Prostate gland (tissue), 2 donors: ENCODE data around the gene ZNF655.

Source experiments
- CTCF ChIP-seq, 4 experiments: fragments of 200-600 bp in 2 of 4; fragments of 450-650 bp in 2 of 4; sonication (generic) in 2 of 4; IDR thresholded peaks; 1 replicate in 3 of 4; 2 replicates in 1 of 4; pipeline ENCODE4 v1.5.1; 2016 to 2019; ENCODE audit warnings: antibody characterized with exemption in 4 of 4, mild to moderate bottlenecking in 2 of 4, moderate library complexity in 2 of 4
- POLR2A ChIP-seq: fragments of 450-650 bp; IDR thresholded peaks from one replicate; pipeline ENCODE4 v1.6.1; 2016; ENCODE audit warnings: antibody characterized with exemption, mild to moderate bottlenecking

- TF ChIP-seq CTCF (IDR thresholded peaks at IDR 0.05), result no peak
- TF ChIP-seq POLR2A, result no peak
Observed at GRCh38 chr7:99622596-99622995, 64.2 kb downstream of the ZNF655 start.
